HepG2 (cell line): Measurements from ENCODE around the gene GNA14.

Source experiments
- BRCA1 ChIP-seq: sonication (generic); formaldehyde crosslinking; IDR thresholded peaks from 2 replicates; pipeline ENCODE4 v1.4.0; 2020; ENCODE audit warnings: missing genetic modification reagents
- CTCF ChIP-seq: sonication (generic); formaldehyde crosslinking; IDR thresholded peaks from 2 replicates; pipeline ENCODE4 v1.5.0; 2020; ENCODE audit warnings: mild to moderate bottlenecking, missing genetic modification reagents, moderate library complexity
- ESRRA ChIP-seq: sonication (generic); formaldehyde crosslinking; IDR thresholded peaks from 2 replicates; pipeline ENCODE4 v1.5.1; 2020; ENCODE audit warnings: mild to moderate bottlenecking, low read depth, missing genetic modification reagents
- NAIF1 ChIP-seq: sonication (generic); formaldehyde crosslinking; IDR thresholded peaks from 2 replicates; pipeline ENCODE4 v1.5.0; 2020; ENCODE audit warnings: mild to moderate bottlenecking, missing genetic modification reagents, borderline replicate concordance
- NFE2 ChIP-seq: sonication (generic); formaldehyde crosslinking; IDR thresholded peaks from 2 replicates; pipeline ENCODE4 v1.4.0; 2020; ENCODE audit warnings: missing genetic modification reagents
- POLR2A ChIP-seq, 2 experiments: IDR thresholded peaks; 2 replicates each; pipeline ENCODE4 v1.6.1; 2011; ENCODE audit warnings: low read depth in 2 of 2, low read length in 2 of 2, mild to moderate bottlenecking in 1 of 2, moderate library complexity in 1 of 2; ENCODE audit not compliant: insufficient read depth in 1 of 2
- REST ChIP-seq, 2 experiments: IDR thresholded peaks; 2 replicates each; pipeline ENCODE4 v1.6.1; 2011 to 2012; ENCODE audit warnings: low read length in 2 of 2, borderline replicate concordance in 1 of 2, low read depth in 1 of 2, mild to moderate bottlenecking in 1 of 2, moderate library complexity in 1 of 2
- TRAFD1 ChIP-seq: sonication (generic); formaldehyde crosslinking; IDR thresholded peaks from 2 replicates; pipeline ENCODE4 v1.5.1; 2020; ENCODE audit warnings: missing genetic modification reagents, mild to moderate bottlenecking, borderline replicate concordance
- ZKSCAN8 ChIP-seq: IDR thresholded peaks from 2 replicates; pipeline ENCODE4 v1.6.1; 2016; ENCODE audit warnings: borderline replicate concordance, missing genetic modification reagents, missing compliant biosample characterization
- ZNF18 ChIP-seq: sonication (generic); formaldehyde crosslinking; IDR thresholded peaks from 2 replicates; pipeline ENCODE4 v1.8.0; 2022; ENCODE audit warnings: mild to moderate bottlenecking, missing genetic modification reagents; ENCODE audit not compliant: insufficient replicate concordance
- ZNF432 ChIP-seq: sonication (generic); formaldehyde crosslinking; IDR thresholded peaks from 2 replicates; pipeline ENCODE4 v1.5.0; 2020; ENCODE audit warnings: missing genetic modification reagents, mild to moderate bottlenecking, borderline replicate concordance
- ZNF670 ChIP-seq: sonication (generic); formaldehyde crosslinking; IDR thresholded peaks from 2 replicates; pipeline ENCODE4 v1.8.0; 2022; ENCODE audit warnings: mild to moderate bottlenecking, missing genetic modification reagents, borderline replicate concordance
- ZNF790 ChIP-seq: sonication (generic); formaldehyde crosslinking; IDR thresholded peaks from 2 replicates; pipeline ENCODE4 v1.8.0; 2022; ENCODE audit warnings: missing genetic modification reagents, mild to moderate bottlenecking, borderline replicate concordance

- no peak for TF ChIP-seq ZNF670 (CRISPR knock-in tag)
- no peak for TF ChIP-seq ZNF432 (CRISPR knock-in tag)
- no peak for TF ChIP-seq ZNF790
- no peak for TF ChIP-seq NAIF1
- TF ChIP-seq CTCF (CRISPR knock-in tag), result no peak
- no peak for TF ChIP-seq ZKSCAN8 (CRISPR knock-in tag)
- no peak for TF ChIP-seq REST (IDR thresholded peaks at IDR 0.05; ENCODE audit: borderline replicate concordance in 1 of 2, low read depth in 1 of 2, low read length in 2 of 2)
- TF ChIP-seq TRAFD1 (CRISPR knock-in tag), result no peak
- no peak for TF ChIP-seq NFE2 (CRISPR knock-in tag)
- no peak for TF ChIP-seq POLR2A (IDR thresholded peaks at IDR 0.05; ENCODE audit: insufficient read depth in 1 of 2, low read depth in 2 of 2, low read length in 2 of 2)
- TF ChIP-seq BRCA1 (CRISPR knock-in tag), result no peak
- no peak for TF ChIP-seq ZNF18 (CRISPR knock-in tag)
- TF ChIP-seq ESRRA (CRISPR knock-in tag), result no peak
Observed at GRCh38 chr9:77604316-77604715, 43.8 kb downstream of the GNA14 start.
